GM12891 (cell line): ENCODE data around the gene WWP2.
"Not testable (repeated sequence)": the region's sequence is repeated elsewhere in the genome, so short reads cannot be mapped to it uniquely, and the experiment has no call there.

ENCODE experiments used
- DNase-seq: peaks from one replicate; pipeline ENCODE4 v3.0.0; 2011; ENCODE audit warnings: low spot score; ENCODE audit not compliant: insufficient read length
- FAIRE-seq: peaks from 2 replicates; lab custom pipeline; 2011; peaks lifted over from hg19 to GRCh38; lab: Jason Lieb, UNC
- PAX5 ChIP-seq: IDR thresholded peaks from 2 replicates; pipeline ENCODE4 v1.6.1; 2011; ENCODE audit warnings: low read length, moderate library complexity, mild to moderate bottlenecking; ENCODE audit not compliant: insufficient read depth, severe bottlenecking
- POLR2A ChIP-seq: IDR thresholded peaks from 2 replicates; pipeline ENCODE4 v1.6.1; 2011; ENCODE audit warnings: low read depth, low read length, control low read depth
- POLR2AphosphoS5 ChIP-seq: IDR thresholded peaks from 2 replicates; pipeline ENCODE4 v1.6.1; 2011; ENCODE audit warnings: low read depth, low read length, control low read depth
- POU2F2 ChIP-seq: IDR thresholded peaks from 2 replicates; pipeline ENCODE4 v1.6.1; 2011; ENCODE audit warnings: low read depth, mild to moderate bottlenecking, control low read depth, low read length, moderate library complexity
- SPI1 ChIP-seq: IDR thresholded peaks from 2 replicates; pipeline ENCODE4 v1.6.1; 2011; ENCODE audit warnings: low read depth, low read length, control low read depth
- TAF1 ChIP-seq: IDR thresholded peaks from 2 replicates; pipeline ENCODE4 v1.6.1; 2011; ENCODE audit warnings: low read depth, low read length, control low read depth

Gene WWP2

GRCh38 chr16:69784586-69784985 lies 22.5 kb downstream of the WWP2 start:
- FAIRE-seq (no peak), DNase-seq (no peak)
- TF ChIP-seq POU2F2 (no peak), PAX5 (no peak), POLR2AphosphoS5 (no peak), TAF1 (no peak), POLR2A (no peak), SPI1 (no peak)

- DNase-seq (no peak), FAIRE-seq (no peak)
- TF ChIP-seq POLR2A (no peak), TAF1 (no peak), SPI1 (no peak), POLR2AphosphoS5 (no peak), POU2F2 (no peak), PAX5 (no peak)
Measured at GRCh38 chr16:69787883-69788282, 25.8 kb downstream of the WWP2 start.

GRCh38 chr16:69791391-69791847 lies 29.3 kb downstream of the WWP2 start:
- DNase-seq, FAIRE-seq: not testable (repeated sequence)

GRCh38 chr16:69793526-69793925 lies 31.4 kb downstream of the WWP2 start:
- DNase-seq = no peak
- no peak for TF ChIP-seq POU2F2
- no peak for TF ChIP-seq TAF1
- TF ChIP-seq POLR2AphosphoS5 = no peak
- no peak for TF ChIP-seq PAX5
- no peak for TF ChIP-seq SPI1
- TF ChIP-seq POLR2A = no peak
- no peak for FAIRE-seq

GRCh38 chr16:69794486-69794885 lies 32.4 kb downstream of the WWP2 start:
- TF ChIP-seq POLR2A (no peak), SPI1 (no peak), TAF1 (no peak), POLR2AphosphoS5 (no peak), POU2F2 (no peak), PAX5 (no peak)
- DNase-seq (no peak), FAIRE-seq (no peak)

- no peak for TF ChIP-seq POLR2AphosphoS5
- TF ChIP-seq SPI1 = no peak
- no peak for TF ChIP-seq POU2F2
- TF ChIP-seq POLR2A = no peak
- TF ChIP-seq PAX5 = no peak
- no peak for TF ChIP-seq TAF1
- FAIRE-seq = peak; percentile 85
- DNase-seq = peak; percentile 28
Measured at GRCh38 chr16:69796285-69797118, 34.4 kb downstream of the WWP2 start.

- FAIRE-seq = no peak
- DNase-seq = no peak
- TF ChIP-seq POU2F2 (no peak), PAX5 (no peak), SPI1 (no peak), TAF1 (no peak), POLR2AphosphoS5 (no peak), POLR2A (no peak)
Measured at GRCh38 chr16:69798466-69798865, 36.3 kb downstream of the WWP2 start.

- FAIRE-seq (no peak), DNase-seq (no peak)
- TF ChIP-seq SPI1 (no peak), PAX5 (no peak), POLR2AphosphoS5 (no peak), POLR2A (no peak), POU2F2 (no peak), TAF1 (no peak)
Measured at GRCh38 chr16:69799611-69800031, 37.5 kb downstream of the WWP2 start.

GRCh38 chr16:69804297-69804696 lies 42.2 kb downstream of the WWP2 start:
- TF ChIP-seq POLR2A (no peak), SPI1 (no peak), PAX5 (no peak)
- FAIRE-seq = no peak
- DNase-seq = no peak

- DNase-seq, FAIRE-seq: not testable (repeated sequence)
Measured at GRCh38 chr16:69806776-69807175, 44.6 kb downstream of the WWP2 start.

GRCh38 chr16:69812688-69813014 lies 50.5 kb downstream of the WWP2 start:
- DNase-seq (no peak), FAIRE-seq (no peak)
- TF ChIP-seq POU2F2 (no peak), POLR2A (no peak), POLR2AphosphoS5 (no peak), PAX5 (no peak), TAF1 (no peak), SPI1 (no peak)
